ENCODE measurements around the gene MEI1.

MEI1 gene

GRCh38 chr22:41841085-41841712, 141.9 kb downstream of the MEI1 start:
- no peak for DNase-seq (ENCODE audit: low spot score)

DNA sequence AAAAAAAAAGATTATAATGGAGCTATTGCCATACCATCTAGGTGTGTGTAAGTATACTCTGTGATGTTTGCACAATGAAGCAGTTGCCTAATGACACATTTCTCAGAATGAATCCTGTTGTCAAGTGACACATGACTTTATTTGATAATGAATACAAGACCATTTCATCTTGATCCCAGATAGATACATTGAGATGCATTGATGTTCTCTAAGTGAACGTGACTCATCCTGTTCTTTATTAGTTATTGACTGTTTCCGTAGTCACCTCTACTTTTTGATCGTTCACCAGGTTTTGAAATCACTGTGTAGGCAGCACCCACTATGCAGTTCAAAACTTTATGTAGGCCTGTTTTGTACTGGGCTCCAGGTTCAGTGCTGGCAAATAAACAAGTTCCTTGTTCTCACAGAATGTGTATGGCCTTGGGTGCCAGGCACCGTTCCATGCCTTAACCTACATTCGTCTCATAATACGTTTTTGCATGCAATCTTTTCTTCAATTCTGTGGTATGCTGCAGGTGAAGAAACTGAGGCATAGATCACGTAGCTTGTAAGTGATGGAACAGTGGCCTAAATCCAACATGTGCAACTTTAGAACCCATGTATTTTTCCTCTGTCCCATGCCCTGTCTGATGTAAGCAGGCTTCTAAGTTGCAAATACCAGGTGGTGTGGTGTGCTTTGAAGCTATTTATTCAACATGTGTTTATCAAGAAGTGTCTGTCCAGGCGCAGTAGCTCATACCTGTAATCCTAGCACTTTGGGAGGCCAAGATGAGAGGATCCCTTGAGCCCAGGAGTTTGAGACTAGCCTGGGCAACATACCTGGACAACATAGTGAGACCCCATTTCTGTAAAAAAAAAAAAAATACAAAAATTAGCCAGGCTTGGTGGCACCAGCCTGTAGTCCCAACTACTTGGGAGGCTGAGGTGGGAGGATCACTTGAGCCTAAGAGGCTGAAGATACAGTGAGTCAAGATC, 144.0 kb downstream of the MEI1 start:
- no peak for DNase-seq (ENCODE audit: low spot score)

- no peak for DNase-seq (ENCODE audit: low spot score)
Measured at GRCh38 chr22:41844036-41844435, 144.7 kb downstream of the MEI1 start.

DNA sequence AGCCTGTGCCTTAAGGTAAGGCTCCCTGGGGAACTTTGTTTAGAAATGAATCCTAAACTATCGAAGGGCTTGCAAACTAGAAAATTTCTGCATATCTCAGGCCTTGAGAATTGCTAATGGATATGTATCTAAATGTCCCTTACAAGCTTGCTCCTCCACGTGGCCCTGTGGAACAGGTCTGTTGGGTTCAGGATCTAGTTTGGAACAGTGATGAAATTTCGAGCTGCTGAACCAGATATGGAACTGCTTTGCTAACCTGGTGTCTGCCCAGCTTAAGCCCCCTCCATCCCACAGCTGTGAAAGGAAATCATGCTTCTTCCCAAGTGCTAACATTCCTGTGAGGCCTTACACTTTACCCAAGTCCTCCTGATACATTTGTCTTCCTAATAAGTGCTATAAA, 145.2 kb downstream of the MEI1 start:
- DNase-seq (ENCODE audit: low spot score): no peak

DNA sequence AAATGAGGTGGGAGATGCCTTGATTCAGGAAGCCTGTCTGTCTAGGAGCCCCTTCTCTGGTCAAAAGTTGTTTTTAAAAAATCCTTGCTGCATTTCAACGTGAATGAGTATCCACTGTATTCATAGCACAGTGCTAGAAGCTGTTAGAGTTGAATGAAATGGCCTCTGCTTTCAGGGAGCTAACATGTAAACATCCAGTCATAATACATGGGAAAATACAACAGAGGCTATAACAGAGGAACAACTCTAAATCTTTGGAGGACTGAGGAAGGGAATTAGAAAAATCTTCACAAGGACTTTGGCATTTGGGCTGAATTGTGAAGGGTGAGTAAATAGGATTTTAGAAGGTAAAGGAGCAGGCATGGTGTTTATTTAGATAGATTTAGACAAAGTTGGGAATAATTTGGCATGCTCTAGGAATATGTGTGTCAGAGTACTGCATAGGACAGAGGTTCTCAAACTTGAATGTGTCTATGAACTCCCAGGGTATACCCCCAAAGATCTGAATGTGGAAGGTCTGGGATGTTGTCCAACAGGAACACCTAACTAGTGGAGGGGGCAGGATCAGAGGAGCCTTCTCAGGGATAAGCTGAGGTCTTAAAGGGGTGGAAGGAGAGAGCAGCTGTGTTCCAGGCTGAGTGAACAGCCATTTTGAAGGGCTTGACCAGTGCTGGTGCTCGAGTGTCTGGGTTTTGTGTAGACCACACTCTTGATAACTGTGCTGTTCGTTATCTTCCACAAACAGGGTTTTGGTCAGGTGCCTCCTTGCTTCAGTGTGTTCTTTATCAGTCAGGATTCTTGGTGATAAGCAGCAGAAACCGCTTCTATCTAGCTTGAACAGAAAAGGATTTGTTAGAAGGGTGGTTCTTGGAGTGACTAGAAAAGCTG, 146.3 kb downstream of the MEI1 start:
- DNase-seq (ENCODE audit: low spot score): no peak

DNA sequence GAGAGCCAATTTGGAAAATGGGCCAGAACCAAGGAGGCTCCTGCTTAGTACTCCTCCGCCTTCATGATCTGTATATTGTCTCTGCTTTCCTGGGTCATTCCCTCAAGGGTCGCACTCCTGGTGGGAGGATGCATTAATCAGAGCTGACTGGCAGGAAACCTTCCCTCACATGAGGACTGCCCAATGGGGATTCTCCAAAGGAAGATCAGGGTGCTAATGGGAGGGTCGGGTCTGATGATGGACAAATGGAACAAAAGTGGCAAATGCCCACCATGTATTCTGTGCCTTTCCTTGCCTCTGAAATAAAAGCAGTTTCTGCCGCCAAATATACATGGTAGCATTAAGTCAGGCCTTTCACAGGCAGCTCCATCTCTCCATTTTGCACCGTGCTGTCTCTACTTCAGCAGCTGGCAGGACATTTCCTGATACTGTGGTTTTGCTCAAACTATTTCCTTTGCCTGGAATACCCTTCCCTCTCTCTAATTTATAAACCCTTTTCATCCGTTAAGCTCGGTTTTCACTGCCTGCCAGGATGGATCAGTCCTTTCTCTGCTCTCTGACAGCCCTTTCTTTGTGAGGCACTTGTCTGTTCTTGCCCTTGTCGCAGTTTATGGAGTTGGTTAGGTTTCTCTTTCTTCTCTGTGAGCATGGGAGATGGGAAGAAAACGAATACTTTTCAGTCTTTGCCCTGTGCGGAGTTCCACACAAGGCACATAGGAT, 147.1 kb downstream of the MEI1 start:
- no peak for DNase-seq (ENCODE audit: low spot score)

DNA sequence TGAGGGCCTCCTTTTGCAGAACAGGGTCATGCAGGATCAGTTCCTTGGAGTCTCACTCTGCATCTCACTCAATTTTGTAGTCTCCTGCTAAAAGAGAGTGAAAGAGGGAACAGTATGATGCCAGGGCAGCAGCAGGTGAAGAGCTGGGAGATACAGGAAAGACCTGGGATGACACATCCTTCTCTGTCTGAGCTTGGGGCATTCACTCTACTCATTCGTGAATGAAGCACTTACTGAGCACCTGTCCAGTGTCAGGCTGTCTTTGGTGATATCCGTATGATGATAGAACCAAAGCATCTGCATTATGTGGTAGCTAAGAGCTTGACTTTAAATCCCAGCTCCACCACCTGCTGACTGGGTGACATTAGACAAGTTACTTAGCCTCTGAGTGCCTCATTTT, 148.0 kb downstream of the MEI1 start:
- DNase-seq (ENCODE audit: low spot score): no peak

- no peak for DNase-seq (ENCODE audit: low spot score)
Measured at GRCh38 chr22:41848468-41848867, 149.2 kb downstream of the MEI1 start.
